ENCODE measurements around the gene SLCO3A1.

DNA sequence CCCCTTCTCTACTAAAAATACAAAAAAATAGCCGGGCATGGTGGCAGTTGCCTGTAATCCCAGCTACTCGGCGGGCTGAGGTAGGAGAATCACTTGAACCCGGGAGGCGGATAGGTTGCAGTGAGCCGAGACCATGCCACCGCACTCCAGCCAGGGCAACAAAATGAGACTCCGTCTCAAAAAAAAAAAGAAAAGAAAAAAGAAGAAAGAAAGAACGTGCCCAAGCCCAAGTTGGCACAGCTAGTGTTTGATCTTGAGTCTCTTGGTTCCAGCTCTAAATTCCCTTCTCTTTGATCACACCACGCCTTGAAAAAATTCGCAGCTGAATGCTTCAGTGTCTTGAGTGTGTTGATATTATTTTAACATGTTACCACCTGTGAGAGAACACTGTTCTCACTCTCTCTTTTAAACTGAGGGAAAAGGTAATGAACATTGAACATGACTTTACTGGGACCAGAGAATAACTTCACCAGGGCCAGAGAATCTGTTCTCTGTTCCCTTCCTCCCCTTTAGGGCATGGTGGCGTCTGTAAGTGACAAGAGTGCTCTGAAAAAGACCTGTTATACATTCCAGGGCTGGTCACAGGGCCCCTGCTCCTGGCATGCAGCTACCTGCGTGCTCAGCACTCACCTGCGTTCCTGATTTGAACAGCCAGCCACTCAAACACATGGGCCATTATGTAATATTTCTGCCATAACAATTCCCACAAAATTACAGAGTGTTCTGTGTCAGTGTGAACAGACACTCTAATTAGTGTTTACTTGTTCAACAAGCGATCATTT, 19.0 kb downstream of the SLCO3A1 start:
- no peak for TF ChIP-seq POLR2A (IDR thresholded peaks at IDR 0.05)
- TF ChIP-seq, protein P1, sequence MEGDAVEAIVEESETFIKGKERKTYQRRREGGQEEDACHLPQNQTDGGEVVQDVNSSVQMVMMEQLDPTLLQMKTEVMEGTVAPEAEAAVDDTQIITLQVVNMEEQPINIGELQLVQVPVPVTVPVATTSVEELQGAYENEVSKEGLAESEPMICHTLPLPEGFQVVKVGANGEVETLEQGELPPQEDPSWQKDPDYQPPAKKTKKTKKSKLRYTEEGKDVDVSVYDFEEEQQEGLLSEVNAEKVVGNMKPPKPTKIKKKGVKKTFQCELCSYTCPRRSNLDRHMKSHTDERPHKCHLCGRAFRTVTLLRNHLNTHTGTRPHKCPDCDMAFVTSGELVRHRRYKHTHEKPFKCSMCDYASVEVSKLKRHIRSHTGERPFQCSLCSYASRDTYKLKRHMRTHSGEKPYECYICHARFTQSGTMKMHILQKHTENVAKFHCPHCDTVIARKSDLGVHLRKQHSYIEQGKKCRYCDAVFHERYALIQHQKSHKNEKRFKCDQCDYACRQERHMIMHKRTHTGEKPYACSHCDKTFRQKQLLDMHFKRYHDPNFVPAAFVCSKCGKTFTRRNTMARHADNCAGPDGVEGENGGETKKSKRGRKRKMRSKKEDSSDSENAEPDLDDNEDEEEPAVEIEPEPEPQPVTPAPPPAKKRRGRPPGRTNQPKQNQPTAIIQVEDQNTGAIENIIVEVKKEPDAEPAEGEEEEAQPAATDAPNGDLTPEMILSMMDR (IDR thresholded peaks at IDR 0.05): no peak
